Activated naive CD4-positive, alpha-beta T cell treated with Interleukin-2 at 50 U/mL for 16 hours (primary cell): ENCODE measurements around the gene ZNF568.

Experiments
- DNase-seq: peaks from one replicate; pipeline ENCODE4 v3.0.0-alpha.2; 2020

The ZNF568 gene

DNA sequence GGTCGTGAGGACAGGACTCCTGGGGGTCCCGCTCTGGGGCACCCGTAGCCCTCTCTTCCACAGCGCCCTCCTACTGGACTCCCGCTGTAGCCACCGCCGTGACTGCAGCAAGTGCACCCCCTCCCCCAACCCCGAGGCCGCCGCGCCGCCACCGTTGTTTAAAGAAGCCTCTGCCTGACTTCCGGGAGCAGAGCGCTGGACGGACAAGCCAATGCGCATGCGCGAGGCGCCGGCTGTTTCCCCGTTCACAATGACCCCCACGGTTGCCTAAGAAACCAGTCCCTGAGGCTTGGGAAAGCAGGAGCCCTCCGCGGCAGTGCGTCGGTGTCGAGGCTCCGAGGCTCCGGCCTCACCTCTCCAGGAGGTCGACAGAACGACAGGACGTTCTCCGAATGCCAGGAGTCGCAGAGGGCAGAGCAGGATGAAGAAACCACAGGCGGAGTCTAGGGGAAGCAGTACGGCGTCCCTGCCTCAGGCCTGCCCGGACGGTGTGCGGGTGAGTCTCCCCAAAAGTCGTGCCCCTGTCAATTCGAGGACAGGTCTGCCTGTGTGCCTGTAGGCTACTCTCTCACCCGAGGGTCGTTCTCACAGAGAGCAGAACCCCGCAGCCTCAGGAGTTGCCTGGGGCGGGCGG, 91.6 kb downstream of the ZNF568 start:
- peak; percentile 36 for DNase-seq

DNA sequence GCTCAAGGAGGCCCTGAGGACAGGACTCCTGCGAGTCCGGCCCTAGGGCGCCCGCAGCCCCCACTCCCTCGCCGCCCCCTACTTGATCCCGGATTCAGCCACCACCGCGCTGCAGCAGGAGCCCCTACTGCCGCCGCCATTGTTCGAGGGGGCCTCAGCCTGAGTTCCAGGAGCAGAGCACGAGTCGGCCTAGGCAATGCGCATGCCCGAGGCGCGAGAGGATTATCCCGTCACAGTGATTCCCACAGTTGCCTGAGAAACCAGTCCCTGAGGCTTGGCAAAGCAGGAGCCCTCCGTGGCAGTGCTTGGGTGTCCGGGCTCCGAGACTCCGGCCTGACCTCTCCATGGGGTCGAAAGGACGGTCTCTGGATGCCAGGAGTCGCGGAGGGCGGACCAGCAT, 93.7 kb downstream of the ZNF568 start:
- no peak for DNase-seq

DNA sequence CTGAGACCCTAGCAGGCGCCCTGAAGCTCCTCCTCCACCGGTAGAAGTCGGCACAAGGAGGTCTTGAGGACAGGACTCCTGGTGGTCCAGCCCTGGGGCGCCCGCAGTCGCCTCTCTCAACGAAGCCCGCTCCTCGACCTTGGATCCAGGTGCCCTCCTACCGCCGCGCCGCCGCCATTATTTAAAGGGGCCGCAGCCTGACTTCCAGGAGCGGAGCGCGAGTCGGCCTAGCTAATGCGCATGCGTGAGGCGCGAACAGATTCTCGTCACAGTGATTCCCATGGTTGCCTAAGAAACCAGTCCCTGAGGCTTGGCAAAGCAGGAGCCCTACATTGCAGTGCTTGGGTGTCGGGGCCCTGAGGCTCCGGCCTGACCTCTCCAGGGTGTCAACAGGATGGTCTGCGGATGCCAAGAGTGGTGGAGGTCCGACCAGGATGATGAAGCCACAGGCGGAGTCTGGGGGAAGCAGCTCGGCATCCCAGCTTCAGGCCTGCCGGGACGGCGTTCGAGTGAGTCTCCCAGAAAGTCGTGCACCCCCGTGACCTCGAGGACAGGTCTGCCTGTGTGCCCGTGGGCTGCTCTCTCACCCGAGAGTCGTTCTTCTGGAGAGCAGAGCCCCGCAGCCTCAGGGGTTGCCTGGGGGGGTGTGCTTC, 96.1 kb downstream of the ZNF568 start:
- DNase-seq, result no peak

DNA sequence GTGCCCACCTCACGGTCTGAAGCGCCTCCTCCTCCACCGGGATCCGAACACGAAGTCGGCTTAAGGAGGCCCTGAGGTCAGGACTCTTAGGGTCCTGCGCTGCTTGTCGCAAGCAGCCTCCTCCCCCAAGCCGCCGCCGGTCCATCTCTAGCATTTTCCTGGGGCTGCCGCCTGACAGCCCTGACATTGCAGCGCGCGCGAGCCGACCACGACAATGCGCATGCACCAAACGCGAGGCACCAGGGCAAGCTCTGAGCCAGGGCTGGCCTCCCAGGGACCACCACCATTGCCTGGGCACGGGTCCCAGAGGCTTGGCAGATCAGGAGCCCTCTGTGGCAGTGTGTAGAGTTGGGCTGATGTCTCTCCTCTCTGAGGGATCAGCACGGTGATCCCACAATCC, 98.3 kb downstream of the ZNF568 start:
- DNase-seq, result no peak

- DNase-seq, result no peak
These were observed 129.0 kb downstream of the ZNF568 start for GRCh38 chr19:37045140-37045539.
